NCI-H226 (cell line): ENCODE data around the gene TRIM69.
"Not testable (repeated sequence)": the region's sequence is repeated elsewhere in the genome, so short reads cannot be mapped to it uniquely, and the experiment has no call there.

Source experiments
- DNase-seq: peaks from one replicate; pipeline ENCODE4 v3.0.0-alpha.2; 2015

TRIM69 gene

DNA sequence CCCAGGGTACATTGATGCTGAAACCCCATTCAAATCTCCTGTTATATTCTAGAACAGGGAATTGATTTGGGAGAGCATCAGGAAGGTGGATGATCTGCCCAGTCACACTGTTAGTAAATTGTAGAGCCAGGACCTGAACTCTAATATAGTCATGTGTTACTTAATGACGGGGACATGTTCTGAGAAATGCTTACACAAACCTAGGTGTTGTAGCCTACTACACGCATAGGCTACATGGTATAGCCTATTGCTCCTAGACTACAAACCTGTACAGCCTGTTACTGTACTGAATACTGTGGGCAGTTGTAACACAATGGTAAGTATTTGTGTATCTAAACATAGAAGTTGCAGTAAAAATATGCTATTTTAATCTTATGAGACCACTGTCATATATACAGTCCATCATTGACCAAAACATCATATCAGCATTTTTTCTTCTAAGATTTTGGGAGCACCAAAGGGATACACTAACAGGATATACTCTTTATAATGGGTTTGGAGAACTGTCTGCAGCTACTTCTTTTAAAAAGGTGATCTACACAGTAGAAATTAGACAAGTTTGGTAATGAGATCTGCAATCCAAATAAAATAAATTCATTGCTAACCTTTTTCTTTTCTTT, 19.2 kb upstream of the TRIM69 start:
- DNase-seq: no peak

DNA sequence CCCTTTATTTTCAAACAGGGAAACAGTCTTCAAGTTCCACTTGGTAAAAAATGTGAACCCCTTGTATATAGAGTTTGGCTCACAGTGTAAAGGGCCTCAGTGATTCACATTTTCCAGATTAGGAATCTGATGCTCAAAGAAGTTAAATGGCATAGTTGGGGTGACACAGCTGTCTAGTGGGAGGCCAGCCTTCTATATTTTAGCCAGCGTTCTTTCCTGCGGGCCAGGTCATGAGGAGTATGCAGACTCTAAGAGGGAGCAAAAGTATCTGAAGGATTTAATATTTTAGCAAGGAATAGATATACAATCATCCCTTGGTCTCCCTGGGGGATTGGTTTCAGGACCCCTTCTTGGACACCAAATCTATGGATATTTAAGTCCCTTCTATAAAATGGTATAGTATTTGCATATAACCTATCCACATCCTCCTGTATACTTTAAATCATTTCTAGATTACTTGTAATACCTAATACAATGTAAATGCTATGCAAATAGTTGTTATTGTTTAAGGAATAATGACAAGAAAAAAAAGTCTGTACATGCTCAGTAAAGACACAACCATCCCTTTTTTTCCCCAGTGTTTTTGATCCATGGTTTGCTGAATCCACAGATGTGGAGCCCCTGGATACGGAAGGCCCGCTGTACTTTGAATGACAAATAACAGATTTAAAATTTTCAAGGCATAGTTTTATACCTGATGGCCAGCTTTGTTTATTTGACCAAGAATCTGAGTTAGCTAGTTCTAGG, 18.0 kb upstream of the TRIM69 start:
- DNase-seq: no peak

DNA sequence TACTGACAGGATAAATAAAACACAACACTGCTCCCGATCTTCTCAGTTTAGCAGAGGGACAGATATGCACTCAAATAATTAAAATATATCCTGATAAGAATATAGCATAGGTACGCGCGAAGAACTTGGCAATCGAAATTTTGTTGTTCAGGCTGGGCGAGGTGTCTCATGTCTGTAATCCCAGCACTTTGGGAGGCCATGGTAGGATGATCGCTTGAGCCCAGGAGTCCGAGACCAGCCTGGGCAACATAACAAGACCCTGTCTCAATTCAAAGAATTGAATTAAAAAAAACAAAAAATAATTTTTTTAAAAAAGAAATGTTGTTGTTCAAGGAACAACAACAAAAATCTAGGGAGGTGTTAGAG, 17.4 kb upstream of the TRIM69 start:
- DNase-seq: no peak

DNA sequence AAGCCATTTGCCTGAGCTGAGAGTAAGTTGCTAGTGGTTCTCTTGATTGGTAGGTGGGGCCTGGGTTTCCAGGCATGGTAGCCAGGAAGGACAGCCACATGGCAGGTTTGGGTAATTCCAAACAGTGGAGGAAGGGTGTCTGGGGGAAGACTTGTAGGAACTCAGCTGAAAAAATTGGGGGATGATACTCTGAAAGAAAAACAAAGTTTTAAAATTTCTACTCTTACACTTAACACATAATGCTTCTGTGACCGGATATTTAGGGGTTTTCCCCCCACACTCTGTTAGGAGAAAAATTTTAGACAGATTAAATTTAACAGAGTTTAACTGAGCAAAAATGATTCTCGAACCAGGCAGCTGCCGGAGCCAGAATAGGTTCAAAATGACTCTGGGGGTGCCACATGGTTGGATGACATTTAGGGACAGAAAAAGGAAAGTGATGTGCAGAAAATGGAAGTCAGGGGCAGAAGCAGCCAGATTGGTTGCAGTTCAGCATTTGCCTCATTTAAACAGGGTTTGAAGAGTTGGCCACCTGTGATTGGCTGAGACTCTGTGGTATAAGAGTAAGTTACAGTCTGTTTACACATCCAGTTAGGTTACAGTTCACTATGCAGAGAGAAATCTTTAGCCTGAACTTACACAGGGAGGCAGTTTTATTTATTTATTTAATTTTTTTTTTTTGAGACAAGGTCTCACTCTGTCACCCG, 16.9 kb upstream of the TRIM69 start:
- no peak for DNase-seq

DNA sequence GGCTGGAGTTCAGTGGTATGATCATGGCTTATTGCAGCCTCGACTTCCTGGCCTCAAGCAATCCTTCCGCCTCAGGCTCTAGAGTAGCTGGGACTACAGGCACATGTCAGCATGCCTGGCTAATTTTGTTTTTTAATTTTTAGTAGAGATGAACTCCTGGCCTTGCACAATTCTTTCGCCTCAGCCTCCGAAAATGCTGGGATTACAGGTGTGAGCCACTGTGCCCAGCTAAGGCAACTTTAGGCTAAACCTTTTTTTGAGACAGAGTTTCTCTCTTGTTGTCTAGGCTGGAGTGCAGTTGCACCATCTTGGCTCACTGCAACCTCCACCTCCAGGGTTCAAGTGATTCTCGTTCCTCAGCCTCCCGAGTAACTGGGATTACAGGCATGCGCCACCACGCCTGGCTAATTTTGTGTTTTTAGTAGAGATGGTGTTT, 16.3 kb upstream of the TRIM69 start:
- not testable (repeated sequence) for DNase-seq

- DNase-seq: no peak
Measured at GRCh38 chr15:44720460-44721176, 15.7 kb upstream of the TRIM69 start.

GRCh38 chr15:44722011-44722410, 14.3 kb upstream of the TRIM69 start:
- no peak for DNase-seq

DNA sequence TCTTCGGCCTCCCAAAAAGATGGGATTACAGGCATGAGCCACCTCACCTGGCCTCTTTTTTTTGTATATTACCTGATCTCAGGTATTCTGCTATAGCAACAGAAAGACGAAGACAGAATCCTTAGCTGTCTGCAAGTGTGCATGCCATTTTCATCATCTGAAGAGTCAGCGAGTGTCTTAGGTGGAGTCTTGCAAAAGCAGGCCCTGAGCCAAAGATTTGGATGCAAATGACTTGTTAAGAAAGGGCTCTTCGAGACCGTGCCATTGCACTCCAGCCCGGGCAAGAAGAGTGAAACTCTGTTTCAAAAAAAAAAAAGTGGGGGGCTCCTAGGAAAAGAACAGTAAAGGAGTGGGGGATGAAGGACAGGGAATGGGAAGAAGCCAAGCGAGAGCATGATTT, 10.2 kb upstream of the TRIM69 start:
- no peak for DNase-seq

DNA sequence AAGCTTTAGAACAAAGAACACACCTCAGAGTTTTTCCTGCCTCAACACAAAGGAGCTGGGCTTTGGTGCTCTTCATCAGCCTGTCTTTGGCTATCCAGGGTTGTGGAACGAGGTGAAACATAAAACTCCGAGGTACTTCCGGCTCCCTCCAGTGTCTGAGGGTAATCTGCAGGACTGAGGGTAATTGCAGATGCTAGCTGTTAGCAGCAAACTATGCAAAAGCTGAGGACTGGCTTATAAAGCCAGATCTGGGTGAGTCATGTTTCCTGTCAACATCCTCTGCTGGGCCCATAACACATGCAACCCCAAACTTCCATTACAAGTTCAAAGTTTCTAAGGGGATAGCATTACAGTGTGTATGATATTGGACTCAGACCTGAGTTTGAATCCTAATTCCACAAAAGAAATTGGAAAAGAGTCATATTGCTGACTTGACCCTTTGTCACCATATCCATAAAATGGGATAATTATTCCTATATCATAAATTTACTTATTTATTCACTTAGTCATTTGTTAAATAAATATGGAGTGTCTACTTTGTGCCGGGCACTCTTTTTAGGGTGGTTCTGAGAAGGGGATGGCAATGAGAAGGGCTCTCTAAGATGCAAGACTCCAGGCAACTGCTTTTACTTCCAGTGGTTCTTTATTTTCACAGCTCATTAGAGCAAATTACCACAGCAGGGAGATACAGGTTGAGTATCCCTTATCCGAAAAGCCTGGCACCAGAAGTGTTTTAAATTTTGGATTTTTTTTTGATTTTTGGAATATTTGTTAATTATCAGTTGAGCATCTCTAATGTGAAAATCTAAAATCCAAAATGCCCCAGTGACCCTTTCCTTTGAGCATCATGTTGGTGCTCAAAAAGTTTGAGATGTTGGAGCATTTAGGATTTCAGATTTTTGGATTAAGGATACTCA, 9.5 kb upstream of the TRIM69 start:
- DNase-seq: peak; percentile 84

DNA sequence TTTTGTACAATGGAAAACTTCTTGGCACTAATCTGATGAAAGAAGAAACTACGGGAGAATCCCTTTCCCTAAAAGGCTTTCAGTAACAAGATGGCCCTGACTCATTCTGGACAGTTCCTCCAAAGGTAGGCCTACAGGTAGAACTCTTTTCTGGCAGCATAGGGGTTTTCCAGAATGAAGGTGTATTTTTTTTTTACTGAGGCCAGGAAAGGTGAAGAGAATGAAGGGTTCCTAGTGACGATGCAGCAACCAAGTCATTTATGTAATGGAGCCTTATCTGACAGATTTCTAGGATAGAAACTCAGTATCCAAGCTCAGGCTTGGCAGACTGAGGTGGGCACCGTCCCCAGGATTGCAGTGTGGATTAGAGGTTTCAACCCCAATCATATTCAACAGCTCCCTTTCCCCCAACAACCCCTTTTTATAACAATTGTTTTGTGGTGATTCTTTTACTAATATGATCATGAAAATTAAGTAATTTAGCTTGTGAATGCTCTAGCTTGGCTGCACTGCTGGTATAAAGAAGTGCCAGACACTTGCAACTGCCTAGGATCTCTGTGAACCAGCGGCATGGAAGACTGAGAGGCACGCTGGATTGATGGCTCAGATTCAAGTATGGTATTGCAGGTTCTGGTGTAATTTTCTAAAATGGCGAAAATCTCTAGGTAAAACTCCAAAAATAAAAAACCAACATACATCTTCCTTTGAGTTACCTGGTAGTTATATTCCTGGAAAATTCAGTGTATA, 8.7 kb upstream of the TRIM69 start:
- DNase-seq: no peak

- not testable (repeated sequence) for DNase-seq
Measured at GRCh38 chr15:44728232-44728575, 8.1 kb upstream of the TRIM69 start.

DNA sequence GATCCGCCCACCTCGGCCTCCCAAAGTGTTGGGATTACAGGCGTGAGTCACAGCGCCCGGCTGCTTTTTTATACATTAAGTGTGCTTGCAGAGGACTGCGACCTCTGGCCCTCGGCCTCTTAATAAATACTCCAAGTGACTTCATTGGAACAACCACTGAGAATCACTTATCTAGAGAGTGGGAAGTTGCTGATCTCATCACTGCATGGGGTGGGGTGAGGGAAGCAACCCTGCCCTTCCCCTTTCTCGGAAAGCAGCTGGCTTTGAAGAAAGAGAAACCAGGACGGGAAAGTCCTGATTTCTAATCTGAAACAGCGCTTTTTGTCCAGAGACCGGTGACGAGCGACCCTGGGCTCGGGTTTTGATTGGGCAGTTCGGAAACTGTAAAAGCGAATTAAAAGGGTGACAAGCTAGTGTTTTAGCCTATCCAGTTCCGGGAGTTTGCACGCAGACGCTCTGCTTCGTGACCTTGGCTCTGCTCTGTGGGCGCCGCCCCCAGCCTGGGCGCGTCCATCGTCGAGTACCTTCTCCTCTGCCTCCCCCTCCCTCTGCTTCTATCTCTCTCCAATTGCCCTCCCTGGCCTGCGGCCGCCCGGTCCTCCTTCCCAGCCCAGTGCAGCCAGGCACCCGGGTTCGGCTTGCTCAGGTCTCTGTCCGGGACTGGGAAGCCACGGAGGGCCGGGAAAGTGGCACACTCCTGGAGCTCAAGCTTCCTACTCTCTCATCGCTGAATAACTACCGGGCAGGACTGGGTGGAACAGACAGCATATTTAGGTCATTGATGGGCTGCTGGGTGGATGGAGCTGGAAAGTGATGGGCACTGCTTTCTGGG, 7.5 kb upstream of the TRIM69 start:
- peak; percentile 98 for DNase-seq

- DNase-seq: no peak
Measured at GRCh38 chr15:44729408-44730127, 6.8 kb upstream of the TRIM69 start.

DNA sequence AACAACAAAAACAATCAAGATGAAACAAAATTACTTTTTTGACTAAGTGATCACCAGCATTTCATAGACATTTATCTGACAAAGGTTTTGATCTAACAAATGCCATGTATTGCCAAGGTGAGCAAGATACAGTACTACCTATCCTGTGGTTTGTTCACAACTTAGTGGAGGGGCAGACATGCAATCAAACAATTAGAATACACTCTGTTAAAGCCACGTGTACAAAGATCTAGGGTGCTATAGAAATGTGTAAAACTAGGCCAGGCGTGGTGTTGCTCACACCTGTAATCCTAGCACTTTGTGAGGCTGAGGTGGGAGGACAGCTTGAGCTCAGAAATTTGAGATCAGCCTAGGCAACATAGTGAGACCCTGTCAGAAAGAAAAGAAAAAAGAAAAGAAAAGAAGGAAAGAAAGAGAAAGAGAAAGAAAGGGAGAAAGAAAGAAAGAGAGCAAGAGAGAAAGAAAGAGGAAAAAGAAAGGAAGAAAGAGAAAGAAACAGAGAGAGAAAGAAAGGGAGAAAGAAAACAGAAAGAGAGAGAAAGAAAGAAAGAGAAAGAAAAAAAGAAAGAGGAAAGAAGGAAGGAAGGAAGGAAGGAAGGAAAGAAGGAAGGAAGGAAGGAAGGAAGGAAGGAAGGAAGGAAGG, 1.4 kb upstream of the TRIM69 start:
- no peak for DNase-seq

DNA sequence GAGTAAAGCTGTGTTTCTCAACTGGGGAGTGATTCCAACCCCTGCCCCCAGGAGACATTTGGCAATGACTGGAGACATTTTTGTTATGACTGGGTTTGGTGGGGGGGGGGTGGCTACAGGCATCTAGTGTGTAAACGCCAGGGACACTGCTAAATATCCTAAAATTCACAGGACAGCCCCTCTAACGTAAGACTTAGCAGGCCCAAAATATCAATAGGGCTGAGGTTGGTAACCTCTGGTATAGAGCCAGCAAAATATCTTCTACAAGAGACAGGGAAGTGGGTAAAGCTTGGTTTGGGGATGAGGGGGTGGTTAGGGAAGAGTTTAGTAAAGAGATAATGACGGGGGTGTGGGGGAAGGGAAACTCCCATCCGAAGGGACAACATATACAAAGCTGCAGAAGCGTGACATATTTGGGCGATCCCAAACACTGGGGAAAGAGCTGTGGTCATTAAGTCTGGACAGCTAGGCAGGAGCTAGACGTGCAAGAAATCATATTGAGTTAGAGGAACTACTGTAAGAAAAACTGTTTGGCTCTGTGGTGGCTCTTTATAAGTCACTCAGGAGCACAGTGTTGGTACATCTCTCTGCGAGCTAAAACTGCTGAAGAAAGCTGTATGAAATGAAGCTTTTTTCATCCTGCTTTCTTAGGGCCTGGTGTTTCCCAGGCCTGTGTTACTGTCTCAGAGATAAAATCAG, 697 bp upstream of the TRIM69 start:
- DNase-seq: no peak

DNA sequence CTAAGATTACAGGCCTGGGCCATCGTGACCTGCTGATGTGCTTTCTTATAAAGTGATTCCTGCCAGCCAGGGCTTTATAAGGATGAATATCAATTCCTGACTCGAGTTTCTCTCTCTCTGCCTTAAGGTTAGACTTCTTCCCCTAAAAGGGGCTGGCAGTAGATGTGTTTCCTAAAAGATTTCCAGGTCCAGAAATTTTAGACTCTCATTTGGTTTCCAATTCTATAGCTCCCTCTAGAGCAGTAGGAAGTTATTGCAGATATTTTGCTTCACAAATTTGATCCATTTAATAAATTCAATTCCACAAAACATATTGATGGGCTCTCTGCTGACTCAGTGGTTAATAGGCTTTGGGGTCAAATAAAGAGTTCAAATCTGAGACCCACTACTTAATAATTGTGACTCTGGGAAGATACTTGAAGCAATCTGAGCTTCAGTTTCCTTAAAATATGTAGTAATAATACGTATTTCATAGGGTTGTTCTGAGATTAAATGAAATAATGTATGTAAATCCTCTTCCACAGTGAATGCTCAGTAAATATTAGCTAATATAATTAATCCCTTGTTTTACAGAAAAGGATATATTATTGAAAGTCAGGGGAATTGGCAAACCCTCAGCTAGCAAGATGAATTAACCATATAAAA, 2.1 kb downstream of the TRIM69 start:
- DNase-seq: no peak

DNA sequence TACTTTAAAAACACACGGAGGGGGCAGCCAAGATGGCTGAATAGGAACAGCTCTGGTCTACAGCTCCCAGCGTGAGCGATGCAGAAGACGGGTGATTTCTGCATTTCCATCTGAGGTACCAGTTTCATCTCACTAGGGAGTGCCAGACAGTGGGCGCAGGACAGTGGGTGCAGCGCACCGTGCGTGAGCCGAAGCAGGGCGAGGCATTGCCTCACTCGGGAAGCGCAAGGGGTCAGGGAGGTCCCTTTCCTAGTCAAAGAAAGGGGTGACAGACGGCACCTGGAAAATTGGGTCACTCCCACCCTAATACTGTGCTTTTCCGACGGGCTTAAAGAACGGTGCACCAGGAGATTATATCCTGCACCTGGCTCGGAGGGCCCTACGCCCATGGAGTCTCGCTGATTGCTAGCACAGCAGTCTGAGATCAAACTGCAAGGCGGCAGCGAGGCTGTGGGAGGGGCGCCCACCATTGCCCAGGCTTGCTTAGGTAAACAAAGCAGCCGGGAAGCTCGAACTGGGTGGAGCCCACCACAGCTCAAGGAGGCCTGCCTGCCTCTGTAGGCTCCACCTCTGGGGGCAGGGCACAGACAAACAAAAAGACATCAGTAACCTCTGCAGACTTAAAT, 3.0 kb downstream of the TRIM69 start:
- DNase-seq: not testable (repeated sequence)

- not testable (repeated sequence) for DNase-seq
Measured at GRCh38 chr15:44743454-44743853, 7.1 kb downstream of the TRIM69 start.
